HG03442 (cell line): ENCODE results near the gene WNT6.
"Not testable (repeated sequence)": the region's sequence is repeated elsewhere in the genome, so short reads cannot be mapped to it uniquely, and the experiment has no call there.

Experiments used
- ATAC-seq: cut with Tn5 transposase; IDR thresholded peaks from one replicate; pipeline ENCODE4 v1.9.1; 2021; ENCODE audit warnings: mild to moderate bottlenecking, moderate library complexity; ENCODE audit not compliant: unreplicated experiment

WNT6 gene

DNA sequence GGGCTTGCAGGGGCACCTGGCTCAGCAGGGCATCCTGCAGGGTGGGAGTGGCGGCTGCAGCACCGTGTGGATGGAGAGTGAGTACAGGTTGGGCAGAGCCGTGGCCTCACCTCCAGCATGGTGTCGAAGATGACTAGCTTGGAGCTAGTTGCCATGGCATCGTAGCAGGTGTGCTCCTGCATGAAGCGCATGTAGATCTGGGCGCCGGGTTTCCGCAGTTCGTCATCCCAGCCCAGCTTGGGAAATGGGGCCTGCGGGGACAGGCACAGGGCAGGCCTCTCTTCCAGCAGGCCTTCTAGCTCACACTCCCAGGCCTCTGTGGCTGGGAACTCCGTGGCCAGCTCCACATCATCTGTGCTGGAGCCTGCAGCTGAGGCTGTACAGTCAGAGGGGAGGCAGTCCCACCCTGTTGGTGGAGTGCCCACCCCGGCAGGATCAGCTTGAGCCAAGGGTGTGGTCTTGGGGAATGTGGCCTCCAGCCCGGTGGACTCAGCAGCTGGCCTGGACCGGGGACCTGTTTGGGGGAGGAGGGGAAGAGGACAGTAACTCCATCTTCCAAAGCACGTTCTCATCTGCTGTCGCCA lies 29.6 kb upstream of the WNT6 start:
- ATAC-seq, result no peak

DNA sequence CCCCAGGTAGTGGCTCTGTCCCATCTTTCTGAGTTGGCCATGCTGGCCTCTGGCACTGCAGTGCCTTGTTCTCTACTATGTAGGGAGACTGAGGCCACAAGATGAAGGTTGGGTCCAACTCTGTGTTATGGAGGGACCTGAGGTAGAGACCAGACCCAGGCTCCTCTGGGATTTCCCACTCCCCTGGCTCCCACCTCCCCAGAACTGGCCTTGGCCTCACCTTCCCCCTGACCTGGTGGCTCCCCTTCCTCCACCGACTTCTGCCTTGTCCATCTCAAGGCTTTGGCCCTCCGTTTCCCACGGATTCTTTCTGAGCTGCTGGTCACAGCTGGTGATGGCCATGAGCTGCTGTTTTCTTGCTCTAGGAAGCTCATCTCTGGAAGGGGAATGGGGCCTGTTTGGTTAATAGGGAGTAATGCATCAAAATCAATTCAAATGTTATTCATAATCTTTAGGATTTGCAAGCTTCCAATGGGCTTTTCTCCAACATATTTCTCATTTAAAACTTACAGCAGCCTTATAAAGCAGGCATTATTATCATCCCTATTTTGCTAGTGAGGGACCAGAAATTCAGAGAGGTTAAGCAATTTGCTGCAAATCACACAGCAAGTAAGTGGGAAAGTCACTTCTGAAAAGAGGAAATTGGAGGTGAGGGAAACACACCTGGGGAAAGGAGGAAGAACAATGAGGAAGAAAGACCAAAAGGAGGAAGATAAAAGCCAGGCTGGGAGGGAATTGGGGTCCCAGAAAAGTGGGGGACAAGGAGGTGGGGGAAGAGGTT lies 28.9 kb upstream of the WNT6 start:
- no peak for ATAC-seq

DNA sequence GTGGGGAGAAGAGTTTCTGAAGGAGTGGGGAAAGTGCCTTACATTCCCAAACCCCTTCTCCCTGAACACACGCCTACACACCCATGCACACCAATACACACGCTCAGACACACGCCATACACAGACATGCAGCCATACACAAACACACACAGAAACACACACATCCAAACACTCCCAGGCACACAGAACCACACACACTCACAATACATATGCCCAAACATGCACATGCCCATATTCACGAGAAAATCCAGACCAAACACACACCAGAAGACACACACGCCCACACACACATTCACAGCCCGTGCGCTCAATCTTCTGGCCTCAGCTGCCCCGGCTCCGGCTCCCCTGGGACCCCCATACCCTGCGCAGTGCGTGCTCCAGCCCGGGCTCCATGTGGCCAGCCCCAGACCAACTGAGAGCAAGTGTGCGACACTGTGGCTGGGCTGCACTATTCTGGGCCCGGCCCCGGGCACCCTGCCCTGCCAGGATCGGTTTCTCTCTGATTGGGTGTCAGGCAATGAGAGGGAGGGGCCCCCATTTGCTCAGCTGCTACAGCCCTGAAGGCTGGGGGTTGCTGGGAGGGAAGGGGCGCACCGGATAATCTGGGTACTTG lies 28.1 kb upstream of the WNT6 start, which contains the start of gene PRKAG3:
Gene PRKAG3, minus strand, starts transcription at position 426 of the 613 bp plus-strand sequence.
- no peak for ATAC-seq

DNA sequence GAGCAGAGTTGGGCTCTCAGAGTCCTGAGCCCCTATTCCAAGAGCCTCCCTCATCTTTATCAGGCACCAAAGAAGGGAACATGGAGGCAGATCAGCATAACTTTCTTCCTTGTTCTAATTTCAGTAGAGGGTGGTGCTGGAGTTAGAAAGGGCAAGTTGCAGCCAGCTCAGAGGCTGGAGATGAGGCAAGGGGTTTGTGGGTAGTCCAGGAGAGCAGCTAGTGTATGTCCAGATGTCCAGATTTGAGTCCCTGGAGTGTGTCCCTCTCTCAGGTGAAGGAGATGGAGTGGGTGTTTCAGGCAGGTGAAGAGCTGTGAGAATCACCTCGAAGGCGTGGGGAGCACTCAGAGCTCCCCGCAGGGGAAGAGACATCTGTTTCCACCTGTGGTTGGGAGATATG lies 27.5 kb upstream of the WNT6 start:
- no peak for ATAC-seq

DNA sequence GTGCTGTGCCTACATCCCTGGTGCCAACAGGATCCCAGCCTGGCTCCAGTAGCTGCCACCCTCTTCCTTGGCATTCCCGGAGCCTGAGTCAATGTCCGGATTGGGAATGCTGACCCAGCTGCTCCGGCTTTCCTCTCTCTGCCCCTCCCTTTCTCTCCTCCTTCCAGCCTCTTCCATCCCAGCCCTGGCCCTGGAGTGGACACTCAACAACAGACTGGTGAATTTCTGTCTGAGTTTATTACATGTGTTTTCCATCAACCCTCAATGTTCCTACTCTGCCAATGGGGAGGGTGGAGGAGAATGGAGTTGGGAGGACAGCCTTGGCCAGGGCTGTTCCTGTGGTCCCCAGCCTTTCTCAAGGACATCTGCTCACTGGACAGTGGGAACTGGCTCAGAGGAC lies 27.1 kb upstream of the WNT6 start:
- ATAC-seq, result no peak

DNA sequence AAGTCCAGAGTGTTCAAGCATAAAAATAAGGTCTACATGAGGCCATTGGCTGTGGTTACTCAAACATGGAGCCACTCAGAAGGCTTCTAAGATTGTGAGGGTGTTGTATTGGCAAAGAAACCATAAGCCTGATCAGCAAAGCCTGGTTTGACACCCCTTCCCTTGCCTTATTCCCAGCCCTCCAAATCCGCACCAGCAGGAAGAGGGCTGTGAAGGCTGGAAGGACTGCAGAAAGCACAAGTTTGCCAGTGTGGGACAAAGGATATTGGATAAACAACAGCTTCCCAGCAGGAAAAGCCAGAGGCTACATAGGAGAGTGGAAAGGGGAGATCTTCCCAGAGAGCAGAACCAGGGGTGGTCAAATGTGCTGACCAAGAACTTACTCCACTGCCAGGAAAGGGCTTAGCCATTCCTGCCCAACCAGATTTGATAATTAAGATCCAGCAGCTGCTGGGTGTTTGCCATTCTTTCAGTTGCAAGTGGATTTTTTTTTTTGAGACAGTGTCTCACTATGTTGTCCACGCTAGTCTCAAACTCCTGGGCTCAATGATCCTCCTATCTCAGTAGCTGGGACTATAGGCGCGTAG lies 26.5 kb upstream of the WNT6 start:
- no peak for ATAC-seq

DNA sequence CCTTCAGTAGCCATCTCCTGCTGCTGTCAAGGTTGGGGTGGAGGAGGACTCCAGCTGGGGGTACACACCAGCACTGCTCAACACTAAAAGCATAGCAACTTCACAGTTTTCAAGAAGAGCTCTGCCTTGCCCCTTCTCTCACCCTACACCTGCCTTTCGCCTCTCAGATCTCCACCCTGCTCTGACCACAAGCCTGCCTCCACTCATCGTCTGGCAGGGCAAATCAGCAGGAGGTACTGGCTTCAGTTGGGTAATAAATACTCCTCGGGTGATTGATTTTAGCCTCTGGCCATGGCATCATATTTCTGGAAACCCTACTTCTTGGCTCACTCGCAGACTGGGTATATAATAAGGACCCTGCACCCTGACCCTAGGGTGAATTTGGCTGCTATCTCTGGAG lies 24.9 kb upstream of the WNT6 start:
- ATAC-seq, result no peak

DNA sequence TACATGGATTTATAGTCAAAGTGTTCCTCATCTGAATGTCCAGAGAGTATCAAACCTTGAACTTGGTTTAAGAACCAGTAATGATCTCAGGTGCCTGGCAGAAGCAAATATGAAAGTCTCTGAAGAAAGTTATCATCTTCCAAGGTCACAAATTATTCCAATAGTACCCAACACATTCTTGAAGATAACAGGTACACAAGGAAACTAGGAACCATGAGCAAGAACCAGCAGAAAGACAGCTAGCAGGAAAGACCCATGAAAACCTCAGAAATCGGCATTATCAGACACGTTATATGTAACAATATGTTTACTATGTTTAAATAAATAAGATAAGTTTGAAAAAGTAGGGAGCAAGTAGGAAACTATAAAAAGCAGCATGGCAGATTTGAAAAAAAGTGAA lies 22.1 kb upstream of the WNT6 start:
- ATAC-seq, result no peak

DNA sequence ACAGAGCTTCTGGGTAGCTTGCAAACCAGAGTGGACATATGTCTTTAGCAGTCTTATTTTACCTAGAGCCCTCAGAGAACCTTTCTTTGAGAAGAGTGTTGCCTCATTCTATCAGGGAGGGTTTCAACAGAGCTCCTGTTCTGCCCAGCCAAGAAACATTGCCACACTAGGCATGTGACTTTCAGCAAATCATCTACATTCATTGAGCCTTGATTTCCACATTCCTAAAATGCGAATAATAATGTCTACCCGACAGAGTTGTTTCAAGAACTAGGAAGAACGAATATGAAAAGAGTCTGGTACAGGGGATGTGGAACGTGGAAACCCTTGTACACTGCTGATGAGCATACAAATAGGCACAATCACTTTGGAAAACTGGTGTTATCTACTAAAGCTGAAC lies 20.2 kb upstream of the WNT6 start:
- no peak for ATAC-seq

DNA sequence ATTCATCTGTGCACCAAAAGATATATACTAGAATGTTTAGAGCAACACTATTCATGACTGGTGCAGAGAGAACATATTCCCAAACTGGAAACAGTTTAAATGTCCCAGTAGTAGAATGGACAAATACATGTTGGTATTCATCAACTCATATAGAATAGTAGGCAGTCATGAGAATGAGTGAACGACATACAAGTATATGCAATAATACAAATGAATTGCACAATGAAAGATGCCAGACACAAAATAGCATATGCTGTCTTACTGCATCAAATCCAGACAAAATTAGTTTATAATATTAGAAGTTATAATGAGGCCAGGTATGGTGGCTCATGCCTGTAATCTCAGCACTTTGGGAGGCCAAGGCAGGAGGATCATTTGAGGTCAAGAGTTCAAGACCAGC lies 19.7 kb upstream of the WNT6 start:
- ATAC-seq, result no peak

DNA sequence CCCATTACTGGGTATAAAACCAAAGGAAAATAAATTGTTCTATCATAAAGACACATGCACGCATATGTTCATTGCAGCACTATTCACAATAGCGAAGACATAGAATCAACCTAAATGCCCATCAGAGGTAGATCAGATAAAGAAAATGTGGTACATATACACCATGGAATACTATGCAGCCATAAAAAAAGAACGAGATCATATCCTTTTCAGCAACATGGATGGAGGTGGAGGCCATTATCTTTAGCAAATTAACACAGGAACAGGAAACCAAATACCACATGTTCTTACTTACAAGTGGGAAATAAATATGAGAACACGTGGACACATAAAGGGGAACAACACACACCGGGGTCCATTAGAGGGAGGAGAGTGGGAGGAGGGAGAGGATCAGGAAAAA lies 15.3 kb upstream of the WNT6 start:
- ATAC-seq, result not testable (repeated sequence)

DNA sequence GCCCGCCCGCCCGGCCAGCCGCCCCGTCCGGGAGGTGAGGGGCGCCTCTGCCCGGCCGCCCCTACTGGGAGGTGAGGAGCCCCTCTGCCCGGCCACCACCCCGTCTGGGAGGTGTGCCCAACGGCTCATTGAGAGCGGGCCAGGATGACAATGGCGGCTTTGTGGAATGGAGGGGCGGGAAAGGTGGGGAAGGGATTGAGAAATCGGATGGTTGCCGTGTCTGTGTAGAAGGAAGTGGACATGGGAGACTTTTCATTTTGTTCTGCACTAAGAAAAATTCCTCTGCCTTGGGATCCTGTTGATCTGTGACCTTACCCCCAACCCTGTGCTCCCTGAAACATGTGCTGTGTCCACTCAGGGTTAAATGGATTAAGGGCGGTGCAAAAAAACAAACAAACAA lies 12.6 kb upstream of the WNT6 start:
- not testable (repeated sequence) for ATAC-seq

DNA sequence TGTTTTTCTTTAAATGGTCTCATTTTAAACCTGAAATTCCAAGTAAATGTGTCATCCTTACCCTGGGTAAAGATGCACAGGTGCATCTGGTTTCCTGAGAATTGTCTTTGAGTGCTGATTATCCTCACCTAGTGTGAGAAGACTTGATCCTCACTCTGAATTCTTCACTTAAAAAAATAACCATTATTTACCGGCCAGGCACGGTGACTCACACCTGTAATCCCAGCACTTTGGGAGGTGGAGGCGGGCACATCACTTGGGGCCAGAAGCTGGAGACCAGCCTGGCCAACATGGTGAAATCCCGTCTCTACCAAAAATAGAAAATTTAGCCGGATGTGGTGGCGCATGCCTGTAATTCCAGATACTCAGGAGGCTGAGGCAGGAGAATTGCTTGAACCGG lies 9.9 kb upstream of the WNT6 start:
- no peak for ATAC-seq

DNA sequence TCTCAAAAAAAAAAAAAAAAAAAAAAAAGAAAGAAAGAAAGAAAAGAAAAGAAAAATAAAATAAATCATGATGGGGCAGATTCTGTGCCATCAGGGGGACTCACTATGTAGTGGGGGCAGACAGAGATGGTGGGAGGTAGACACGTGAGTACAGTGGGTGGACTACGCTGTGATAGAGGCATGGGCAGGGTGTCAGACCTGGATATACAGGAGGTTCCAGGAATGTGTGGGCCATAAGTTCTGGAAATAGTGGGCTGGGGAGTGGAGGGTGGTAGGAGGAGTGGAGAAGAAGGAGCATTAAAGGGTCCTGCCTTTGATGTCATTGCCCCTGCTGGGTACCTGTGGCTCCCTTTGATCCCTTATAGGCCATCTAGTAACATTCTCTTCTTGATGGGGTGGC lies 8.8 kb upstream of the WNT6 start:
- no peak for ATAC-seq

DNA sequence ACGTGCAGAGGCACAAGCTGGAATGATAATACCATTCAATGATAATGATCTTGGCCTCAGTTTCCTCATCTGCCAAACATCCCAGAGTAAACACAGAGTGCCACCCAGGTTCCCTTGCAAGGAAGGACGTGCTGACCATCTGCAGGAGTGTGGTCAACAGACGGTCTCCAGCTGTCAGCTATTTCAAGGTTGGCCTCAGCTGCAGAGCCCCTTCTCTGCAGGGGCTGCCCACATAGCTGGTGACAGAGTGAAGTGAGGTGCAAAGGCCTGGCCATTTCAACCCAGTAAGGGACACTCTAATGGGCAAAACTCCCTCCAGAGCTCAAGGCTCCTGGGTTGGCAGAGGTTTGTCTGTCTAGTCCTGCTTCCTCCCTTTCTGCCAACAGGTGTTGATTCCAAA lies 8.3 kb upstream of the WNT6 start:
- ATAC-seq, result no peak

DNA sequence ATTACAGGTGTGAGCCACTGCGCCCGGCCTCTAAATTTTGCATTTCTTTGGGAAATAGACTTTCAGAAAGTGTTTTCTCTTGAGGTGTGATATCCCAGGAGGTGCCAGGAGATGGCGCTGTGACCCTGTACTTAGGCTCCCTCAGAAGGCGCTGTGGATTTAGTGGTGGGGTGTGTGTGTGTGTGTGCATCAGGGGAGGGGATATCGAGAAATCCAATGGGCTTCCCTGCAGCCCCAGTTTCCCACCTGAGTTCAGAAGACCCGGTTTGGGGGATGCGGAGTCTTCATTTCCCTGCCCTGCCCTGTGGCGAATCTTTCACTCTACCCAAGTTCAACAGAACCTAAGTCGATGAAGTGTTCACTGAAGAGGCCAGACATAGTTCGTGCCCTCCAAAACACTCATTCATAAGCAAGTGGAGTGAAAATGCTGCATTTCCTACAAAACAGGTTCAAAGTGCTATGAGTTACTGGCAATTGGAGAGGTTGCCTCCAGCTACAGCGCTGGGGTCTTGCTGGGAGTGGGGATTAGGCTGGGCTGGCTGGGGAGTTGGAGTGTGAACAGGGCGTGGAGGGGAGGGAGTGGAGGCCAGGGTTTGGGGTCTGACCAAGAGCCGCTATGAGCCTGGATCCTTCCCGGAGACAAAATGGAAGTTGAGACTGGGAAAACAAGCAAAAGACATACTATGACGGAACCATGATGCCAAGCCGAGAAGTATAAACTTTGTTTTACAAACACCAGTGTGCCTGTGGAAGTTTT lies 6.5 kb upstream of the WNT6 start:
- ATAC-seq, result no peak

DNA sequence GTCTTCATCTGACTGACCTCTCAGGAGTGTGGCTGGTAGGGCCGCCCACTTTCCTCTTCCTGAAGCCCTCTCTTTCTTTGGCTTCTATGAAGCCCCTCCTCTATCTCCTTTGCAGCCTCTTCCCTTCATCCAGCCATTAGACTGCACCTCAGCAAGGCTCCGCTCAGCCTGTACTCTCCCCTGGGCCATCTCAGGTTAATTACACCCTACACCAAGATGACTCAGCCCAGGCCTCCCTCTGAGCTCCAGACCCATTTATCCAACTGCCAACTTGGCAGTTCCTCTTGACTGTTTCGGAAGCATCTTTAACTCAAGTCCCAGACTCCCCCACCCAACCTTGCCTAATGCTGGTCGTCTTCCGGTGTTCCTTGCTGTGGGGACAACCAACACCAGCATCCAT lies 5.8 kb upstream of the WNT6 start:
- ATAC-seq, result no peak

DNA sequence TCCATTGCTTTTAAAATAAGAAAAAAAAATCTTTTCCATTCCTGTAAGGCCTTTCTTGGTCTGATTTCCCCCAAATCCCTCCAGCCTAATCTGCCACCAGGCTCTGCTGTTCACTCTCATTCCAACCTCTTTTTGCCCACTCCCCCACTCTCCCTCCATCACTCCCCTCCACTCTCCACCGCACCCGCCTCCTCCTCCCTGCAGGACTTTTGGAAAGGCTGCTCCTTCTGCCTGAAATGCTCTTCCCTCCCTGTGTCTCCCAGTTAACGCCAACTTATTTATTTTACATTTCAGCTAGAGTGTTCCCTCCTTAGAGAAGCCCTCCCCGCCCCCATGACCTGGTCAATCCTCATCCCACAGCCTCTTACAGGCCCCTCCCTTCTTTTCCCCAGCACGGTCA lies 4.7 kb upstream of the WNT6 start:
- no peak for ATAC-seq

DNA sequence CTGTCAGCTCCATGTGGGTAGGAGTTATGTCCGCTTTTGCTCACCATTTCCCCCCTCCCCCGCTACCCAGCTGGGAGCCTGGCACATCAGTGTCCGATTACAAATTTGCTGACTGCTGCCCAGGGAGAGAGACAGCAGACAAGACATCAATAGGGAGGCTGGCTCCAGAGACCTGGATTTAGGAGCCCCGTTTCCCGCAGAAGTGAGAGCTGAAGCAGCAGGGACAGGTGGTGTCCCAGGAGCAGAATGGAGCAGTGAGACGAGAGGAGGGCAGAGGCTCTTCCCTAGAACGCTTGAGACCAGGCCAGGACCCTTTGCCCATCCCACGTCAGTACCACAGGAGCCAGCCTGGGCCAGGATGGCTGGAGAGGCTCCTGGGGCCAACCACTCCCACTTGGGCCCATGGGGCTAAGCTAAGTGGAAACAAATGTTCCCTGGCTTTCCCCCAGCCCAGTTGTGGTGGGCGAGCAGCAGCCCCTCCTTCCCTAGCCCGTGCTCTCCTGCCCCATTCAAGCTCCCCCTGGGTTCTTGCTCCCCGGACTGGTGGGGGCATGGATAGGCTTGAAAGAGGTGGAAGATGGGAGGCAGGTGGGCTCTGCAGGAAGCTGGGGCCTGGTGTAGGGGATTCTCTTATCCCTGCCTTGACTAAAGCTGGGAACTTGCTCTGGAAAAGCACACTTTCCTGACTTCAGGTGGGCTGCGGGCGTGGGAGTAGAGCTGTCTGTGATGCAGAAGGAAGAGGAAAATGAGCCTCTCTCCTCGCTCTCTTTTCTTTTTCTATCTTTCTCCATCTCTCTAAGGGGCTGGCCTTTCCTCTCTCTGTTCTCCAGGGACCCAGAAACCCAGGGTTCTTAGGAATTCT lies 4.1 kb upstream of the WNT6 start:
- ATAC-seq, result no peak

DNA sequence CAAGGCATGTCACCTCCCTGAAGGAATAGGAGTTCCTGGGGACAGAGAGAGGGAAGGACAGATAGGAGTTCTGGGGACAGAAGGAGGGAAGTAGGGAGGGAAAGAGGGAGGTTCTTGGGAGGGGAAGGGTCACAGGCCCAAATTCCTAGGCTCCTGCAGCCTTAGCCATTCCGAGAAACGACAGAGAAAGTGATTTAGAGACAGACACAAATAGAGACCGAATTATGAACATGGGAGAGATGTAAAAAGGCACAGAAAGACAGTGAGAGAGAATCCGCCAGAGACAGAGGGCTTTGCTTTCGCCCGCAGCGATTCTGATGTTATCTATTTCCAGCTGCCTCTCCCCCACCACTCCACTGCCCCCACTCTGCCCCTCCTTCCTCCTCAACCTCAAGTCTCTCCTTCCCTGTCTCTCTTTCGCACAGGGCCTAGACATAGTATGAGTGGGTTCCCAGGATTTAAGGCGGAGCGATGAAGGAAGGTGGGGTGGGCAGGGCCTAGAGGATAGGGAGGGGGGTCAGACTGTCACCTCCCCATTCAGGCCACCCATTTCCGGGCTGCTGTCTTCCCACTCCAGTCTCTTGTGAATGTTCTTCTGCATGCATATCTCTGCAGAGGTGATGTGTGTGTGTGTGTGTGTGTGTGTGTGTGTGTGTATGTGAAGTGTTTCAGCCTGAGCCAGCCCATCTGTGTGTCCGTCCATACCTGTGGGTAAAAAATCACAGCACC lies 3.3 kb upstream of the WNT6 start:
- ATAC-seq, result no peak
